Stomach (tissue), 9 donors: ENCODE measurements around the gene CNR2. TPM values are rescaled to one million over a fixed set of nuclear protein-coding genes. Genes with fewer than 3 reads are reported as not detected.
A peak's percentile ranks its signal among the peaks of the same experiment; 100 is the strongest.

ENCODE experiments used
- DNase-seq, 2 donors: peaks; one replicate each; pipeline versions ENCODE4 v3.0.0 to v3.0.0-alpha.2; 2013 to 2019
- H3K27ac ChIP-seq, 5 donors: fragments of 200-600 bp in 4 of 5; sonication (generic) in 4 of 5; one replicate each; pipeline ENCODE4 v1.5.1; 2013 to 2019; ENCODE audit warnings: mild to moderate bottlenecking in 1 of 5, moderate library complexity in 1 of 5
- H3K27me3 ChIP-seq, 3 donors: fragments of 200-600 bp; sonication (generic); one replicate each; pipeline ENCODE4 v1.5.1; 2017 to 2019; ENCODE audit warnings: mixed run types in 1 of 3
- H3K36me3 ChIP-seq, 4 donors: fragments of 200-600 bp; sonication (generic); 1 replicate in 3 of 4; 2 replicates in 1 of 4; pipeline ENCODE4 v1.5.1; 2016 to 2019
- H3K4me1 ChIP-seq, 4 donors: fragments of 200-600 bp; sonication (generic); one replicate each; pipeline ENCODE4 v1.5.1; 2016 to 2019
- H3K4me3 ChIP-seq, 4 donors: fragments of 200-600 bp; sonication (generic) in 3 of 4; one replicate each; pipeline ENCODE4 v1.5.1; 2016 to 2019; ENCODE audit warnings: mild to moderate bottlenecking in 1 of 4
- H3K9me3 ChIP-seq, 4 donors: fragments of 200-600 bp; sonication (generic); one replicate each; pipeline ENCODE4 v1.5.1; 2016 to 2019
- EP300 ChIP-seq: sonication (generic); formaldehyde crosslinking; IDR thresholded peaks from one replicate; pipeline ENCODE4 v1.6.1; 2017; ENCODE audit warnings: antibody characterized with exemption
- POLR2A ChIP-seq, 4 donors: fragments of 450-650 bp; IDR thresholded peaks; one replicate each; pipeline ENCODE4 v1.6.1; 2016; ENCODE audit warnings: antibody characterized with exemption in 4 of 4, control low read depth in 2 of 4, mild to moderate bottlenecking in 1 of 4, moderate library complexity in 1 of 4
- POLR2AphosphoS5 ChIP-seq, 3 donors: sonication (generic); formaldehyde crosslinking; IDR thresholded peaks; one replicate each; pipeline ENCODE4 v1.6.1; 2016; ENCODE audit warnings: antibody characterized with exemption in 3 of 3
- WGBS, 5 donors: extraction: QIAGEN DNeasy Blood & Tissue Kit in 3 of 5; methylation state at CpG; one replicate each; pipeline versions ENCODE4 v1.1.5 to v1.1.7; 2013 to 2018; 5-methylcytosine and 5-hydroxymethylcytosine counted together
- intact Hi-C: fragments of 100-400 bp; cut with DNase I; formaldehyde crosslinking; loops from one replicate; pipeline ENCODE4 v1.15.1; 2023; ENCODE audit warnings: low total_unique reads
- polyA plus RNA-seq, 3 donors: library from polyadenylated mRNA; stranded (reverse); fragments of 200-250 nt; gene quantifications; one replicate each; pipeline ENCODE4 v1.2.3, GENCODE V29; 2013
- total RNA-seq, 5 donors: library from RNA; depleted of rRNA; stranded (reverse); fragments of >200 nt; gene quantifications; one replicate each; pipeline versions ENCODE4 v1.1.0 to v1.2.3, GENCODE V29; 2014 to 2016
- TF ChIP-seq, protein P1 (sequence below), 7 experiments: fragments of 450-650 bp in 4 of 7; fragments of 200-600 bp in 3 of 7; sonication (generic) in 3 of 7; IDR thresholded peaks; one replicate each; pipeline ENCODE4 v1.5.1; 2016 to 2019; ENCODE audit warnings: antibody characterized with exemption in 7 of 7, control low read depth in 2 of 7, mild to moderate bottlenecking in 1 of 7
- donor health status: healthy with polysubstance abuse.
- donor health status: Bipolar disorder and iron deficiency.
- donor health status: healthy.

The CNR2 gene
- total and polyA plus RNA-seq, 8 donors = 0.18 to 0.23 TPM; not detected in 6

DNA sequence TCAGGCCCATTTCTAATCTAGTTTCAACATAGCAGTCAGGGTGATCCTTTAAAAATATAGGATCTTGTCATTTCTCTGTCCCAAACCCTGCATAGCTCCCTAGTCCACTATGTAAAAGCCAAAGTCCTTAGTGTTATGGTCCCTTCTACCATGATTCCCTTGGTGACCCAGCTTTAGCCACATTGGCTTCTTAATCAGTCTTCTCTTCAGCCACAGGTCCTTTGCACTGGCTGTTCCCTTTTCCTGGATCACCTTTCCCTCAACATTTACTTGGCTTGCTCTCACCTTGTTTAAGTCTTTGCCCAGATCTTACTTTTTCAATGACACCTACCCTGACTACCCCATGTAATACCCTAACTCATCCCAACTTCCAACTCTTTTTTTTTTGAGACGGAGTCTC lies 33.4 kb downstream of the CNR2 start:
- H3K27ac ChIP-seq = no peak overlapping the region
- H3K36me3 ChIP-seq = no peaks in the 10 kb centered on the region
- no peaks in the 10 kb centered on the region for H3K4me1 ChIP-seq
- intact Hi-C loops = no loop called here
- DNase-seq = no peak
- WGBS, 5 donors = 89 to 100% (median 91%) methylated on average over 1 of the region's 1 CpG; no CpG with 5 or more reads in 2 of the 5 donors
- peaks cover 0 to 29% (median 24%) of the 10 kb centered on the region in 4 donors for H3K9me3 ChIP-seq
- H3K27me3 ChIP-seq = no peaks in the 10 kb centered on the region
- H3K4me3 ChIP-seq = no peak overlapping the region
- TF ChIP-seq POLR2A (IDR thresholded peaks at IDR 0.05) (no peak), EP300 (no peak), POLR2AphosphoS5 (IDR thresholded peaks at IDR 0.05) (no peak)
- TF ChIP-seq, protein P1, sequence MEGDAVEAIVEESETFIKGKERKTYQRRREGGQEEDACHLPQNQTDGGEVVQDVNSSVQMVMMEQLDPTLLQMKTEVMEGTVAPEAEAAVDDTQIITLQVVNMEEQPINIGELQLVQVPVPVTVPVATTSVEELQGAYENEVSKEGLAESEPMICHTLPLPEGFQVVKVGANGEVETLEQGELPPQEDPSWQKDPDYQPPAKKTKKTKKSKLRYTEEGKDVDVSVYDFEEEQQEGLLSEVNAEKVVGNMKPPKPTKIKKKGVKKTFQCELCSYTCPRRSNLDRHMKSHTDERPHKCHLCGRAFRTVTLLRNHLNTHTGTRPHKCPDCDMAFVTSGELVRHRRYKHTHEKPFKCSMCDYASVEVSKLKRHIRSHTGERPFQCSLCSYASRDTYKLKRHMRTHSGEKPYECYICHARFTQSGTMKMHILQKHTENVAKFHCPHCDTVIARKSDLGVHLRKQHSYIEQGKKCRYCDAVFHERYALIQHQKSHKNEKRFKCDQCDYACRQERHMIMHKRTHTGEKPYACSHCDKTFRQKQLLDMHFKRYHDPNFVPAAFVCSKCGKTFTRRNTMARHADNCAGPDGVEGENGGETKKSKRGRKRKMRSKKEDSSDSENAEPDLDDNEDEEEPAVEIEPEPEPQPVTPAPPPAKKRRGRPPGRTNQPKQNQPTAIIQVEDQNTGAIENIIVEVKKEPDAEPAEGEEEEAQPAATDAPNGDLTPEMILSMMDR (IDR thresholded peaks at IDR 0.05) = no peak

DNA sequence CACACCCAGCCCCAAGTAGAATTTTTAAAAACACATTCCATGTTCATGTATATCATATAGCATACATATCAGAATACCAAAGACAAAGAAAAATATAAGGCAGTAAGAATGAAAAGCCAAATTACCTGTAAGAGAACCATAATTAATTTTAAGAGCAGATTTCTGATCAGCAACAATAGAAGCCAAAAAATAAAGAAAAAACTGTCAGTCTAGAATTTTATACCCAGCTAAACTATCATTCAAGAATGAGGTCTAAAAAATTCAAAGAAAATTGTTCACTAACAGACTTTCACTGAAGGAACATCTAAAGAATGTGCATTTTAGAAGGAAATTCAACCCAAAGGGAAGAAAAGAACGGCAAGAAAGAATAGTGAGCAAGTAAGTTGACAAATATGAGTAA lies 34.5 kb downstream of the CNR2 start:
- intact Hi-C loops = no loop called here
- no peak overlapping the region for H3K4me3 ChIP-seq
- no peak overlapping the region for H3K27ac ChIP-seq
- no peak for TF ChIP-seq POLR2AphosphoS5 (IDR thresholded peaks at IDR 0.05)
- TF ChIP-seq EP300 = no peak
- TF ChIP-seq POLR2A (IDR thresholded peaks at IDR 0.05) = no peak
- TF ChIP-seq, protein P1 (IDR thresholded peaks at IDR 0.05) = no peak
- 67 to 86% (median 81%) methylated on average over 1 of the region's 1 CpG for WGBS, 5 donors
- DNase-seq = no peak
- no peaks in the 10 kb centered on the region for H3K4me1 ChIP-seq
- H3K27me3 ChIP-seq = no peaks in the 10 kb centered on the region
- H3K36me3 ChIP-seq = no peaks in the 10 kb centered on the region
- H3K9me3 ChIP-seq = peaks cover 0 to 29% (median 24%) of the 10 kb centered on the region in 4 donors

DNA sequence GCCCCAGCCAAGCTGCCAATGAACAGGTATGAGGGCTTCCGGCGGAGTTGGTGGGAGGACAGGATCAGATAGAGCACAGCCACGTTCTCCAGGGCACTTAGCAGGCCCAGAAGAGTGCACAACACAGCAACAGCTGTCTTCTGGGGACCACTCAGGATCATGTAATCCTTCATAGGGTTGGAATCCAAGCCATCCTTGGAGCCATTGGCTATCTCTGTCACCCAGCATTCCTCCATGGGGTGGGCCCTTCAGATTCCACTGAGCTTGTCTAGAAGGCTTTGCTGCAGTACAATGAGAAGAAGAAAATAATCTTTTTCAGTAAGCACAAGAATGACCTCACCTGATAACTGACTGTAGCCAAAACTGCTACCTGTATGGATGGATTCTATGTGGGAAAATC lies 37.8 kb downstream of the CNR2 start:
- intact Hi-C loops = no loop called here
- Histone ChIP-seq H3K36me3 (no peaks in the 10 kb centered on the region), H3K27me3 (no peaks in the 10 kb centered on the region), H3K4me3 (no peak overlapping the region), H3K27ac (no peak overlapping the region), H3K4me1 (no peaks in the 10 kb centered on the region), H3K9me3 (peaks cover 0 to 29% (median 24%) of the 10 kb centered on the region in 4 donors)
- DNase-seq = no peak
- TF ChIP-seq EP300 = no peak
- no peak for TF ChIP-seq POLR2AphosphoS5 (IDR thresholded peaks at IDR 0.05)
- TF ChIP-seq POLR2A (IDR thresholded peaks at IDR 0.05) = no peak
- TF ChIP-seq, protein P1 (IDR thresholded peaks at IDR 0.05) = no peak
- 73 to 85% (median 81%) methylated on average over 3 of the region's 3 CpGs for WGBS, 5 donors

DNA sequence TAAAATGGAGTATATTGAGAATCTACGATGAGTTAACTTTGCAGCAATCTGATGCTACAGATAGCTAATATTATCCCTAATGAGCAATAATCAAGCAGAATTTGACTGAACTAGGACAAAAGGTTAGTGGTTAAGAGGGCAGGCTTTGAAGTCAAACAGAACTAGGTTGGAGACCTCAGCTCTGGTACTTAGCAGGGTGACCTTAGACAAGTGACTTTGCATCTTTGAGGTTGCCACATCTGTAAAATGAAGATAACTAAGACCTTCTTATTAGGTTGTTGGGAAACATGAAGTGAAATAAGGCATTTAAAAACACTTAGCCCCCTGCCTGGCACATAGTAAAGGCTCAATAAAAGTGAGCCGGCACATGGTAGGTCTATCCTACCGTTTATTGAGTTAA lies 40.7 kb downstream of the CNR2 start:
- DNase-seq = no peak
- 78 to 88% (median 83%) methylated on average over 3 of the region's 3 CpGs for WGBS, 5 donors
- Histone ChIP-seq H3K27ac (no peak overlapping the region), H3K4me3 (no peak overlapping the region), H3K4me1 (peaks cover 2 to 14% (median 12%) of the 10 kb centered on the region in 4 donors), H3K36me3 (no peaks in the 10 kb centered on the region), H3K9me3 (peaks cover 0 to 3% (median under 1%) of the 10 kb centered on the region in 4 donors), H3K27me3 (no peaks in the 10 kb centered on the region)
- no peak for TF ChIP-seq POLR2A (IDR thresholded peaks at IDR 0.05)
- intact Hi-C loops = no loop called here

DNA sequence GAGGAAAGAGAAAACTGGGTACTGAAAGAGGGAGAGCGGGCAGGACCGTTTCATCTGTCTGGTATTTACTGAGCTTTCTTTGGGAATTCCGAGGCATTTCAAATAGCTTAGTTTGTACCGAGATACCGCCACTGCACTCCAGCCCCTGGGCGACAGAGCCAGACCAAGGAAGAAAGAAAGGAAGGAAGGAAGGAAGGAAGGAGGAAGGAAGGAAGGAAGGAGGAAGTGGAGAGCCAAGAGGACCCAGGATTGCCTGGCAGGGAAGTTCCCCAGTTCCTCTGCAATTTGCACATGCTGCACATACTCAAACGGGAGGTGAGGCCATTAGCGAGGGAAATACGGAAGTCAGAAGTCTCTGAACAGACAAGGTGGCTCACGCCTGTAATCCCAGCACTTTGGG lies 44.1 kb downstream of the CNR2 start:
- intact Hi-C loops = no loop called here
- Histone ChIP-seq H3K9me3 (no peaks in the 10 kb centered on the region), H3K36me3 (peaks cover 0 to 14% (median 13%) of the 10 kb centered on the region in 4 donors), H3K4me1 (peaks cover 11 to 38% (median 32%) of the 10 kb centered on the region in 4 donors), H3K27me3 (no peaks in the 10 kb centered on the region), H3K27ac (peak overlapping the region; percentile 49 to 87 (median 79)), H3K4me3 (peak overlapping the region; percentile 75 to 95 (median 90))
- no peak for TF ChIP-seq EP300
- TF ChIP-seq, protein P1 (IDR thresholded peaks at IDR 0.05) = no peak
- no peak for TF ChIP-seq POLR2AphosphoS5 (IDR thresholded peaks at IDR 0.05)
- TF ChIP-seq POLR2A (IDR thresholded peaks at IDR 0.05) = no peak
- peak in 1 of 2 donors; percentile 20 for DNase-seq
- WGBS, 5 donors = 39 to 52% (median 45%) methylated on average over 10 of the region's 10 CpGs
